H9 (cell line): ENCODE results near the gene EML1. TPM values are rescaled to one million over a fixed set of nuclear protein-coding genes. Genes with fewer than 3 reads are reported as not detected.

Source experiments
- DNase-seq: peaks from one replicate; pipeline ENCODE4 v3.0.0-alpha.2; 2017
- H2AFZ ChIP-seq: one replicate; pipeline ENCODE4 v1.6.1; 2013; ENCODE audit warnings: mild to moderate bottlenecking, low read length, control low read depth, moderate library complexity
- H2AK5ac ChIP-seq: 2 replicates; pipeline ENCODE4 v1.6.1; 2013; ENCODE audit warnings: low read length, control low read depth, mixed read lengths; ENCODE audit not compliant: insufficient read length
- H2BK120ac ChIP-seq: one replicate; pipeline ENCODE4 v1.6.1; 2013; ENCODE audit warnings: low read depth, mild to moderate bottlenecking, low read length, control low read depth, inconsistent platforms; ENCODE audit not compliant: poor library complexity, severe bottlenecking
- H2BK12ac ChIP-seq: 2 replicates; pipeline ENCODE4 v1.6.1; 2013; ENCODE audit warnings: low read length, control low read depth, mixed read lengths, low read depth; ENCODE audit not compliant: insufficient read length
- H2BK15ac ChIP-seq: 2 replicates; pipeline ENCODE4 v1.6.1; 2013; ENCODE audit warnings: low read depth, low read length, control low read depth
- H2BK20ac ChIP-seq: one replicate; pipeline ENCODE4 v1.6.1; 2013; ENCODE audit warnings: low read depth, mild to moderate bottlenecking, low read length, control low read depth, inconsistent platforms; ENCODE audit not compliant: poor library complexity, severe bottlenecking
- H2BK5ac ChIP-seq: 2 replicates; pipeline ENCODE4 v1.6.1; 2013; ENCODE audit warnings: low read length, control low read depth, mixed read lengths; ENCODE audit not compliant: insufficient read length
- H3K14ac ChIP-seq: 2 replicates; pipeline ENCODE4 v1.6.1; 2013; ENCODE audit warnings: low read length, control low read depth; ENCODE audit not compliant: insufficient read depth
- H3K18ac ChIP-seq: 2 replicates; pipeline ENCODE4 v1.6.1; 2013; ENCODE audit warnings: low read depth, mild to moderate bottlenecking, mixed read lengths, low read length, control low read depth; ENCODE audit not compliant: insufficient read length
- H3K23ac ChIP-seq: 2 replicates; pipeline ENCODE4 v1.6.1; 2013; ENCODE audit warnings: low read length, control low read depth, mixed read lengths, low read depth; ENCODE audit not compliant: insufficient read length
- H3K23me2 ChIP-seq: 2 replicates; pipeline ENCODE4 v1.6.1; 2013; ENCODE audit warnings: low read depth, mild to moderate bottlenecking, mixed read lengths, low read length, control low read depth; ENCODE audit not compliant: insufficient read length, poor library complexity, severe bottlenecking
- H3K27ac ChIP-seq: 2 replicates; pipeline ENCODE4 v1.5.1; 2013; ENCODE audit warnings: low read length, control low read depth, mixed read lengths, low read depth; ENCODE audit not compliant: insufficient read length
- H3K27me3 ChIP-seq: 2 replicates; pipeline ENCODE4 v1.6.1; 2013; ENCODE audit warnings: low read length, control low read depth, inconsistent platforms; ENCODE audit not compliant: insufficient read depth
- H3K4ac ChIP-seq: 2 replicates; pipeline ENCODE4 v1.6.1; 2013; ENCODE audit warnings: low read depth, mild to moderate bottlenecking, control low read depth, inconsistent platforms, low read length, moderate library complexity
- H3K4me1 ChIP-seq: 2 replicates; pipeline ENCODE4 v1.6.1; 2013; ENCODE audit warnings: low read length, control low read depth, inconsistent platforms; ENCODE audit not compliant: insufficient read depth
- H3K4me2 ChIP-seq: 2 replicates; pipeline ENCODE4 v1.6.1; 2013; ENCODE audit warnings: low read length, control low read depth, mixed read lengths; ENCODE audit not compliant: insufficient read length, insufficient read depth
- H3K56ac ChIP-seq: 2 replicates; pipeline ENCODE4 v1.6.1; 2013; ENCODE audit warnings: low read depth, mild to moderate bottlenecking, mixed read lengths, low read length, control low read depth; ENCODE audit not compliant: insufficient read length
- H3K79me1 ChIP-seq: 2 replicates; pipeline ENCODE4 v1.6.1; 2013; ENCODE audit warnings: low read depth, mild to moderate bottlenecking, moderate library complexity, low read length, control low read depth, inconsistent platforms; ENCODE audit not compliant: insufficient read depth, poor library complexity, severe bottlenecking
- H3K79me2 ChIP-seq: 2 replicates; pipeline ENCODE4 v1.6.1; 2013; ENCODE audit warnings: low read length, control low read depth, inconsistent platforms; ENCODE audit not compliant: insufficient read depth
- H3K9ac ChIP-seq: 2 replicates; pipeline ENCODE4 v1.6.1; 2013; ENCODE audit warnings: low read length, control low read depth, mixed read lengths; ENCODE audit not compliant: insufficient read length; ENCODE audit errors: extremely low read depth
- H3K9me3 ChIP-seq: one replicate; pipeline ENCODE4 v1.6.1; 2013; ENCODE audit warnings: low read depth, low read length, inconsistent platforms; ENCODE audit not compliant: control insufficient read depth
- H3T11ph ChIP-seq: one replicate; pipeline ENCODE4 v1.6.1; 2013; ENCODE audit warnings: mild to moderate bottlenecking, low read length, control low read depth, inconsistent platforms
- H4K20me1 ChIP-seq: one replicate; pipeline ENCODE4 v1.6.1; 2013; ENCODE audit not compliant: control insufficient read depth, insufficient read length, insufficient read depth
- H4K5ac ChIP-seq: 2 replicates; pipeline ENCODE4 v1.6.1; 2013; ENCODE audit warnings: low read depth, mild to moderate bottlenecking, mixed read lengths, low read length, control low read depth; ENCODE audit not compliant: insufficient read length
- H4K8ac ChIP-seq: replicated peaks from 2 replicates; pipeline ENCODE4 v1.6.1; 2013; ENCODE audit warnings: low read length, control low read depth, mixed read lengths, low read depth; ENCODE audit not compliant: insufficient read length
- H4K91ac ChIP-seq: 2 replicates; pipeline ENCODE4 v1.6.1; 2013; ENCODE audit warnings: low read depth, mild to moderate bottlenecking, moderate library complexity, mixed read lengths, low read length, control low read depth; ENCODE audit not compliant: insufficient read length
- H3K27ac Mint-ChIP-seq, 3 experiments: 2 replicates in 2 of 3; 3 replicates in 1 of 3; pipeline ENCODE4 v1.8.0; 2020 to 2021; ENCODE audit warnings: mixed read lengths in 3 of 3, mild to moderate bottlenecking in 1 of 3, moderate library complexity in 1 of 3
- H3K27me3 Mint-ChIP-seq: 2 replicates; pipeline ENCODE4 v1.8.0; 2021; ENCODE audit warnings: low read depth, mild to moderate bottlenecking, moderate library complexity, mixed read lengths
- H3K36me3 Mint-ChIP-seq, 3 experiments: 2 replicates in 2 of 3; 3 replicates in 1 of 3; pipeline ENCODE4 v1.8.0; 2020 to 2021; ENCODE audit warnings: low read depth in 3 of 3, mixed read lengths in 3 of 3; ENCODE audit not compliant: insufficient read depth in 1 of 3
- H3K4me1 Mint-ChIP-seq, 2 experiments: 2 replicates each; pipeline ENCODE4 v1.8.0; 2020; ENCODE audit warnings: mixed read lengths in 2 of 2
- H3K4me3 Mint-ChIP-seq, 2 experiments: 2 replicates in 1 of 2; 3 replicates in 1 of 2; pipeline ENCODE4 v1.8.0; 2020 to 2021; ENCODE audit warnings: mild to moderate bottlenecking in 2 of 2, mixed read lengths in 2 of 2, moderate library complexity in 1 of 2
- H3K9me3 Mint-ChIP-seq, 2 experiments: 2 replicates in 1 of 2; 3 replicates in 1 of 2; pipeline ENCODE4 v1.8.0; 2020; ENCODE audit warnings: mild to moderate bottlenecking in 2 of 2, mixed read lengths in 2 of 2, moderate library complexity in 1 of 2
- WGBS: extraction: QIAGEN DNeasy Blood & Tissue Kit; methylation state at CpG from one replicate; pipeline ENCODE4 v1.1.7; 2013; ENCODE audit warnings: missing lambda C conversion rate, low lambda C conversion rate, mixed read lengths; ENCODE audit not compliant: insufficient read length; ENCODE audit errors: extremely low coverage; 5-methylcytosine and 5-hydroxymethylcytosine counted together
- total RNA-seq: library from RNA; stranded (reverse); gene quantifications from 2 replicates; pipeline ENCODE4 v1.2.1, GENCODE V29; 2021
- TF ChIP-seq, protein P1 (sequence below): fragments of 200-600 bp; sonication (generic); conservative IDR thresholded peaks from 3 replicates; pipeline ENCODE4 v1.8.0; 2021; ENCODE audit warnings: antibody characterized with exemption, mild to moderate bottlenecking

The EML1 gene
- total RNA-seq, 1 experiment from 2014 or later = 16.7 TPM

DNA sequence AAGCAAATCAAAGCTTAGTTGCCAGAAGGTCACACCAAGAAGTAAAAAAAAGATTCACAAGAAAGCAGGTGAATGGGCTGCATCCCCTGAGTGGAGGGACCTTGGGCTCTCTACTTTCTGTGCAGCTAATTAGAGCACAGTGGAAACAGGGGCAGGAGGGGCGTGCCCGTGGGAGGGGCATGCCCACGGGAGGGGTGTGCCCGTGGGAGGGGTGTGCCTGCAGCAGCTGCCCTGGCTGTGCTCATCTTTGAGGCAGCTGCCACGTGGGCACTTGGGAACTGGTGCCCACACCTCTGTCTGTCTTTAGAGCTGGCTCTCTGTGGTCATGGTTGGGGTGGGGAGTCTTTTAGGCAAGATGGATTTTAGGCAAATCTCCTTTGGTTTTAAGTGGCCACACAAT is 60.0 kb downstream of the EML1 start:
- Histone ChIP-seq H2BK20ac (no peak overlapping the region), H2BK120ac (no peak overlapping the region), H4K8ac (no peak overlapping the region), H2BK12ac (no peak overlapping the region), H3K23ac (no peak overlapping the region), H2BK5ac (no peak overlapping the region), H3K79me2 (no peaks in the 10 kb centered on the region), H2AK5ac (no peak overlapping the region), H4K20me1 (no peaks in the 10 kb centered on the region), H3K4me1 (no peaks in the 10 kb centered on the region), H3K27ac (no peak overlapping the region), H4K91ac (no peak overlapping the region), H3K9me3 (no peaks in the 10 kb centered on the region), H3K14ac (no peak overlapping the region), H3K4me2 (no peak overlapping the region), H3K56ac (no peak overlapping the region), H2AFZ (no peak overlapping the region), H2BK15ac (no peak overlapping the region), H3K27me3 (no peaks in the 10 kb centered on the region), H3K18ac (no peak overlapping the region), H3K23me2 (no peaks in the 10 kb centered on the region), H4K5ac (no peak overlapping the region), H3K79me1 (no peaks in the 10 kb centered on the region), H3T11ph (no peak overlapping the region), H3K4ac (no peak overlapping the region), H3K9ac (no peak overlapping the region)
- WGBS = no CpG with 5 or more reads among the region's 5 CpGs
- Mint-ChIP-seq H3K36me3 (peaks cover 0 to 4% (median 0%) of the 10 kb centered on the region in 3 experiments; a peak in 2 of 7 replicates), H3K27me3 (no peaks in the 10 kb centered on the region), H3K27ac (no peak overlapping the region), H3K4me1 (peaks cover 2 to 6% of the 10 kb centered on the region in 2 experiments; a peak in 1 of 4 replicates), H3K9me3 (no peaks in the 10 kb centered on the region; a peak in 1 of 5 replicates), H3K4me3 (no peak overlapping the region)
- no peak for DNase-seq
- TF ChIP-seq, protein P1, sequence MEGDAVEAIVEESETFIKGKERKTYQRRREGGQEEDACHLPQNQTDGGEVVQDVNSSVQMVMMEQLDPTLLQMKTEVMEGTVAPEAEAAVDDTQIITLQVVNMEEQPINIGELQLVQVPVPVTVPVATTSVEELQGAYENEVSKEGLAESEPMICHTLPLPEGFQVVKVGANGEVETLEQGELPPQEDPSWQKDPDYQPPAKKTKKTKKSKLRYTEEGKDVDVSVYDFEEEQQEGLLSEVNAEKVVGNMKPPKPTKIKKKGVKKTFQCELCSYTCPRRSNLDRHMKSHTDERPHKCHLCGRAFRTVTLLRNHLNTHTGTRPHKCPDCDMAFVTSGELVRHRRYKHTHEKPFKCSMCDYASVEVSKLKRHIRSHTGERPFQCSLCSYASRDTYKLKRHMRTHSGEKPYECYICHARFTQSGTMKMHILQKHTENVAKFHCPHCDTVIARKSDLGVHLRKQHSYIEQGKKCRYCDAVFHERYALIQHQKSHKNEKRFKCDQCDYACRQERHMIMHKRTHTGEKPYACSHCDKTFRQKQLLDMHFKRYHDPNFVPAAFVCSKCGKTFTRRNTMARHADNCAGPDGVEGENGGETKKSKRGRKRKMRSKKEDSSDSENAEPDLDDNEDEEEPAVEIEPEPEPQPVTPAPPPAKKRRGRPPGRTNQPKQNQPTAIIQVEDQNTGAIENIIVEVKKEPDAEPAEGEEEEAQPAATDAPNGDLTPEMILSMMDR = no peak
